Hepatocyte (in vitro differentiated cells): ENCODE data around the gene ZFTA.

ENCODE experiments used
- EZH2phosphoT487 ChIP-seq: fragments of 200-600 bp; sonication (generic); IDR thresholded peaks from one replicate; pipeline ENCODE4 v1.6.1; 2018; ENCODE audit warnings: antibody characterized with exemption, mild to moderate bottlenecking, low read depth, moderate library complexity; ENCODE audit not compliant: unreplicated experiment, severe bottlenecking
- TF ChIP-seq, protein P1 (sequence below): fragments of 200-600 bp; sonication (generic); IDR thresholded peaks from 2 replicates; pipeline ENCODE4 v1.5.1; 2016; ENCODE audit warnings: antibody characterized with exemption, mild to moderate bottlenecking; ENCODE audit not compliant: poor library complexity

- TF ChIP-seq, protein P1, sequence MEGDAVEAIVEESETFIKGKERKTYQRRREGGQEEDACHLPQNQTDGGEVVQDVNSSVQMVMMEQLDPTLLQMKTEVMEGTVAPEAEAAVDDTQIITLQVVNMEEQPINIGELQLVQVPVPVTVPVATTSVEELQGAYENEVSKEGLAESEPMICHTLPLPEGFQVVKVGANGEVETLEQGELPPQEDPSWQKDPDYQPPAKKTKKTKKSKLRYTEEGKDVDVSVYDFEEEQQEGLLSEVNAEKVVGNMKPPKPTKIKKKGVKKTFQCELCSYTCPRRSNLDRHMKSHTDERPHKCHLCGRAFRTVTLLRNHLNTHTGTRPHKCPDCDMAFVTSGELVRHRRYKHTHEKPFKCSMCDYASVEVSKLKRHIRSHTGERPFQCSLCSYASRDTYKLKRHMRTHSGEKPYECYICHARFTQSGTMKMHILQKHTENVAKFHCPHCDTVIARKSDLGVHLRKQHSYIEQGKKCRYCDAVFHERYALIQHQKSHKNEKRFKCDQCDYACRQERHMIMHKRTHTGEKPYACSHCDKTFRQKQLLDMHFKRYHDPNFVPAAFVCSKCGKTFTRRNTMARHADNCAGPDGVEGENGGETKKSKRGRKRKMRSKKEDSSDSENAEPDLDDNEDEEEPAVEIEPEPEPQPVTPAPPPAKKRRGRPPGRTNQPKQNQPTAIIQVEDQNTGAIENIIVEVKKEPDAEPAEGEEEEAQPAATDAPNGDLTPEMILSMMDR: no peak
- no peak for TF ChIP-seq EZH2phosphoT487
Observed at GRCh38 chr11:63816166-63816565, 47.6 kb upstream of the ZFTA start.
